ENCODE measurements around the gene CD1C. TPM values are rescaled to one million over a fixed set of nuclear protein-coding genes. Genes with fewer than 3 reads are reported as not detected.

The CD1C gene
- total RNA-seq, 1 donor: not detected

GRCh38 chr1:158323866-158324265 is 34.1 kb downstream of the CD1C start:
- Histone ChIP-seq H3K4me2 (ENCODE audit: insufficient read depth, low read length) (no peak overlapping the region), H2AFZ (ENCODE audit: low read length) (no peak overlapping the region), H4K20me1 (ENCODE audit: insufficient read depth, low read length) (no peaks in the 10 kb centered on the region), H3K9me3 (ENCODE audit: low read depth, low read length) (no peaks in the 10 kb centered on the region), H3K27me3 (ENCODE audit: insufficient read depth, low read length) (no peaks in the 10 kb centered on the region), H3K4me1 (ENCODE audit: insufficient read depth, low read length) (no peaks in the 10 kb centered on the region), H3K36me3 (ENCODE audit: insufficient read depth, low read length) (no peaks in the 10 kb centered on the region), H3K79me2 (ENCODE audit: insufficient read depth, low read length) (no peaks in the 10 kb centered on the region), H3K27ac (ENCODE audit: low read depth, low read length) (no peak overlapping the region), H3K4me3 (ENCODE audit: insufficient read depth, low read length) (no peak overlapping the region)
- DNase-seq (ENCODE audit: insufficient read length, low spot score, missing footprints): no peak
- no peak for TF ChIP-seq CTCF (IDR thresholded peaks at IDR 0.05; ENCODE audit: extremely low read depth, low read depth, low read length)

GRCh38 chr1:158324395-158324794 is 34.7 kb downstream of the CD1C start:
- no peaks in the 10 kb centered on the region for H3K36me3 ChIP-seq (ENCODE audit: insufficient read depth, low read length)

GRCh38 chr1:158327481-158327880 is 37.8 kb downstream of the CD1C start:
- Histone ChIP-seq H3K27me3 (ENCODE audit: insufficient read depth, low read length) (no peaks in the 10 kb centered on the region), H3K27ac (ENCODE audit: low read depth, low read length) (no peak overlapping the region), H3K9me3 (ENCODE audit: low read depth, low read length) (no peaks in the 10 kb centered on the region), H3K4me3 (ENCODE audit: insufficient read depth, low read length) (no peak overlapping the region), H3K36me3 (ENCODE audit: insufficient read depth, low read length) (no peaks in the 10 kb centered on the region), H3K79me2 (ENCODE audit: insufficient read depth, low read length) (no peaks in the 10 kb centered on the region), H3K4me2 (ENCODE audit: insufficient read depth, low read length) (no peak overlapping the region), H3K4me1 (ENCODE audit: insufficient read depth, low read length) (no peaks in the 10 kb centered on the region), H2AFZ (ENCODE audit: low read length) (no peak overlapping the region), H4K20me1 (ENCODE audit: insufficient read depth, low read length) (no peaks in the 10 kb centered on the region)
- TF ChIP-seq CTCF (IDR thresholded peaks at IDR 0.05; ENCODE audit: extremely low read depth, low read depth, low read length): no peak
- DNase-seq (ENCODE audit: insufficient read length, low spot score, missing footprints): no peak

More at GRCh38 chr1:158324395-158324794, 34.7 kb downstream of the CD1C start:
- Histone ChIP-seq H3K9me3 (ENCODE audit: low read depth, low read length) (no peaks in the 10 kb centered on the region), H3K79me2 (ENCODE audit: insufficient read depth, low read length) (no peaks in the 10 kb centered on the region), H3K27me3 (ENCODE audit: insufficient read depth, low read length) (no peaks in the 10 kb centered on the region), H3K4me2 (ENCODE audit: insufficient read depth, low read length) (no peak overlapping the region), H2AFZ (ENCODE audit: low read length) (no peak overlapping the region), H3K27ac (ENCODE audit: low read depth, low read length) (no peak overlapping the region), H3K4me3 (ENCODE audit: insufficient read depth, low read length) (no peak overlapping the region), H4K20me1 (ENCODE audit: insufficient read depth, low read length) (no peaks in the 10 kb centered on the region), H3K4me1 (ENCODE audit: insufficient read depth, low read length) (no peaks in the 10 kb centered on the region)
- no peak for DNase-seq (ENCODE audit: insufficient read length, low spot score, missing footprints)
- TF ChIP-seq CTCF (IDR thresholded peaks at IDR 0.05; ENCODE audit: extremely low read depth, low read depth, low read length): no peak

- Histone ChIP-seq H2AFZ (ENCODE audit: low read length) (no peak overlapping the region), H3K4me1 (ENCODE audit: insufficient read depth, low read length) (no peaks in the 10 kb centered on the region), H3K27ac (ENCODE audit: low read depth, low read length) (no peak overlapping the region), H3K9me3 (ENCODE audit: low read depth, low read length) (no peaks in the 10 kb centered on the region), H3K79me2 (ENCODE audit: insufficient read depth, low read length) (no peaks in the 10 kb centered on the region), H3K4me3 (ENCODE audit: insufficient read depth, low read length) (no peak overlapping the region), H3K27me3 (ENCODE audit: insufficient read depth, low read length) (no peaks in the 10 kb centered on the region), H3K36me3 (ENCODE audit: insufficient read depth, low read length) (no peaks in the 10 kb centered on the region), H4K20me1 (ENCODE audit: insufficient read depth, low read length) (no peaks in the 10 kb centered on the region), H3K4me2 (ENCODE audit: insufficient read depth, low read length) (no peak overlapping the region)
- DNase-seq (ENCODE audit: insufficient read length, low spot score, missing footprints): no peak
- TF ChIP-seq CTCF (IDR thresholded peaks at IDR 0.05; ENCODE audit: extremely low read depth, low read depth, low read length): no peak
These were observed 38.7 kb downstream of the CD1C start for GRCh38 chr1:158328426-158328825.
